ENCODE data around the gene RERE. TPM values are rescaled to one million over a fixed set of nuclear protein-coding genes. Genes with fewer than 3 reads are reported as not detected.

Gene RERE
- total RNA-seq, 4 donors from 2014 or later: 86.4 to 111 (median 103) TPM

GRCh38 chr1:8680664-8681650 is 136.5 kb downstream of the RERE start:
- H3K27ac ChIP-seq: no peak overlapping the region
- peak overlapping the region in 3 of 4 donors; percentile 7 to 16 (median 7) for H3K4me3 ChIP-seq
- peaks cover 0 to 17% (median 0%) of the 10 kb centered on the region in 4 donors for H3K4me1 ChIP-seq
- WGBS, 2 donors: 39 to 47% methylated on average over 14 of the region's 14 CpGs
- H3K36me3 ChIP-seq: no peaks in the 10 kb centered on the region
- DNase-seq (ENCODE audit: low spot score in 2 of 2): no peak
- H3K9me3 ChIP-seq: no peaks in the 10 kb centered on the region
- no peaks in the 10 kb centered on the region for H3K27me3 ChIP-seq
- TF ChIP-seq EP300 (IDR thresholded peaks at IDR 0.05): no peak
- TF ChIP-seq CTCF (IDR thresholded peaks at IDR 0.05): no peak
- TF ChIP-seq POLR2A (IDR thresholded peaks at IDR 0.05): no peak

- no peak for DNase-seq (ENCODE audit: low spot score in 2 of 2)
- H3K4me3 ChIP-seq: peak overlapping the region in 1 of 4 donors; percentile 7
- peaks cover 0 to 17% (median 0%) of the 10 kb centered on the region in 4 donors for H3K4me1 ChIP-seq
- H3K27ac ChIP-seq: no peak overlapping the region
- H3K27me3 ChIP-seq: no peaks in the 10 kb centered on the region
- H3K36me3 ChIP-seq: no peaks in the 10 kb centered on the region
- H3K9me3 ChIP-seq: no peaks in the 10 kb centered on the region
- TF ChIP-seq EP300 (IDR thresholded peaks at IDR 0.05) (no peak), CTCF (IDR thresholded peaks at IDR 0.05) (no peak), POLR2A (IDR thresholded peaks at IDR 0.05) (no peak)
- WGBS, 2 donors: 59 to 60% methylated on average over 7 of the region's 7 CpGs
These were observed 137.3 kb downstream of the RERE start for GRCh38 chr1:8679929-8680663.

- H3K4me1 ChIP-seq: peaks cover 0 to 17% (median 0%) of the 10 kb centered on the region in 4 donors
- WGBS, 2 donors: 73 to 77% methylated on average over 2 of the region's 2 CpGs
- H3K36me3 ChIP-seq: no peaks in the 10 kb centered on the region
- H3K9me3 ChIP-seq: no peaks in the 10 kb centered on the region
- H3K27ac ChIP-seq: no peak overlapping the region
- H3K27me3 ChIP-seq: no peaks in the 10 kb centered on the region
- TF ChIP-seq EP300 (IDR thresholded peaks at IDR 0.05): no peak
- TF ChIP-seq POLR2A (IDR thresholded peaks at IDR 0.05): no peak
- TF ChIP-seq CTCF (IDR thresholded peaks at IDR 0.05): no peak
- H3K4me3 ChIP-seq: no peak overlapping the region
- DNase-seq (ENCODE audit: low spot score in 2 of 2): no peak
These were observed 138.0 kb downstream of the RERE start for GRCh38 chr1:8679395-8679800.

GRCh38 chr1:8678673-8679394 is 138.6 kb downstream of the RERE start:
- WGBS, 2 donors: 74 to 78% methylated on average over 4 of the region's 4 CpGs
- Histone ChIP-seq H3K27ac (no peak overlapping the region), H3K36me3 (no peaks in the 10 kb centered on the region), H3K27me3 (no peaks in the 10 kb centered on the region), H3K4me3 (no peak overlapping the region), H3K4me1 (peaks cover 0 to 17% (median 0%) of the 10 kb centered on the region in 4 donors), H3K9me3 (no peaks in the 10 kb centered on the region)
- TF ChIP-seq POLR2A (IDR thresholded peaks at IDR 0.05) (no peak), CTCF (IDR thresholded peaks at IDR 0.05) (no peak), EP300 (IDR thresholded peaks at IDR 0.05) (no peak)
- no peak for DNase-seq (ENCODE audit: low spot score in 2 of 2)
